ENCODE results near the gene SUMF2. TPM values are rescaled to one million over a fixed set of nuclear protein-coding genes. Genes with fewer than 3 reads are reported as not detected.
"Not testable (repeated sequence)": the region's sequence is repeated elsewhere in the genome, so short reads cannot be mapped to it uniquely, and the experiment has no call there.

SUMF2 gene
- total RNA-seq, 1 experiment from 2014 or later = 173 TPM

DNA sequence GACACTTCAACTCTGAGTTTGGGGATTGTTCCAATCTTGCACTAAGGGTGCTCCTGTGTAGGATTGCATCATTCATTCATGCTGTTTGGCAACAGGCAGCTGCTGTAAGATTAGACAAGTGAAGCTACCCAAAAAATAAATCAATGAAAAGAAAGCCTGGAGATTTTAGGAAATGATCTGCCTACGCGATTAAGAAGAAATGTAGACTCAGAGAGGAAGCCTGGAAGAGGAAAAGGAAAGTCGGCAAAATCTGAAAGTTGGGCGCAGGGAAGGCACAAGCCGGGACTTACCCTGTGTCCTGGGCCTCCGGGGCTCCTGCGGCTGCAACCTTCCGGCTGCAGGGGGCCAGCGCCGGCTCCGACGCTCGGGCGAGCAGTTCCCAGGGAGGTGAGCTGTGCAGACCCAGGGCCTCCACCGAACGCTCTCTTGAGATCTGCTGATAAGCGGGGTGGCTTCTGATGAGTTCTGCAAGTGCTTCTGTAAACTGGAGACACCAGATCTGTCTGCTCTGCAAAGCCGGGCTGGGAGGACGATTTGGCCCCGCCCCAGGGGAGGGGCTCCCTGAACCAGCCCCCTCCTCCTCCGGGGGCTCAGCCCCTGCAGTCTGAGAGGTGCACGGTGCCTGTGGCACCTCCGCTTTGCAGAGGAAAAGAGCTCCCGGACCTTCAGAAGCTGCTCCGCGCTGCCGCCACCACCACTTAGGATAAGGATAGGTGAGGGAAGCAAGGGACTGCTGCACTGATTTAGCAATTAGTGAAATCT, 30.2 kb upstream of the SUMF2 start (continued):
- TF ChIP-seq, protein P1, sequence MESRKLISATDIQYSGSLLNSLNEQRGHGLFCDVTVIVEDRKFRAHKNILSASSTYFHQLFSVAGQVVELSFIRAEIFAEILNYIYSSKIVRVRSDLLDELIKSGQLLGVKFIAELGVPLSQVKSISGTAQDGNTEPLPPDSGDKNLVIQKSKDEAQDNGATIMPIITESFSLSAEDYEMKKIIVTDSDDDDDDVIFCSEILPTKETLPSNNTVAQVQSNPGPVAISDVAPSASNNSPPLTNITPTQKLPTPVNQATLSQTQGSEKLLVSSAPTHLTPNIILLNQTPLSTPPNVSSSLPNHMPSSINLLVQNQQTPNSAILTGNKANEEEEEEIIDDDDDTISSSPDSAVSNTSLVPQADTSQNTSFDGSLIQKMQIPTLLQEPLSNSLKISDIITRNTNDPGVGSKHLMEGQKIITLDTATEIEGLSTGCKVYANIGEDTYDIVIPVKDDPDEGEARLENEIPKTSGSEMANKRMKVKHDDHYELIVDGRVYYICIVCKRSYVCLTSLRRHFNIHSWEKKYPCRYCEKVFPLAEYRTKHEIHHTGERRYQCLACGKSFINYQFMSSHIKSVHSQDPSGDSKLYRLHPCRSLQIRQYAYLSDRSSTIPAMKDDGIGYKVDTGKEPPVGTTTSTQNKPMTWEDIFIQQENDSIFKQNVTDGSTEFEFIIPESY (IDR thresholded peaks at IDR 0.05; ENCODE audit: extremely low read depth, insufficient replicate concordance, low read length) = no peak
- 0 out of 2 replicates have a peak, but pooled peaks have one; percentile 48 for TF ChIP-seq SIN3A (IDR thresholded peaks at IDR 0.05; ENCODE audit: low read depth)
- TF ChIP-seq, protein P2, sequence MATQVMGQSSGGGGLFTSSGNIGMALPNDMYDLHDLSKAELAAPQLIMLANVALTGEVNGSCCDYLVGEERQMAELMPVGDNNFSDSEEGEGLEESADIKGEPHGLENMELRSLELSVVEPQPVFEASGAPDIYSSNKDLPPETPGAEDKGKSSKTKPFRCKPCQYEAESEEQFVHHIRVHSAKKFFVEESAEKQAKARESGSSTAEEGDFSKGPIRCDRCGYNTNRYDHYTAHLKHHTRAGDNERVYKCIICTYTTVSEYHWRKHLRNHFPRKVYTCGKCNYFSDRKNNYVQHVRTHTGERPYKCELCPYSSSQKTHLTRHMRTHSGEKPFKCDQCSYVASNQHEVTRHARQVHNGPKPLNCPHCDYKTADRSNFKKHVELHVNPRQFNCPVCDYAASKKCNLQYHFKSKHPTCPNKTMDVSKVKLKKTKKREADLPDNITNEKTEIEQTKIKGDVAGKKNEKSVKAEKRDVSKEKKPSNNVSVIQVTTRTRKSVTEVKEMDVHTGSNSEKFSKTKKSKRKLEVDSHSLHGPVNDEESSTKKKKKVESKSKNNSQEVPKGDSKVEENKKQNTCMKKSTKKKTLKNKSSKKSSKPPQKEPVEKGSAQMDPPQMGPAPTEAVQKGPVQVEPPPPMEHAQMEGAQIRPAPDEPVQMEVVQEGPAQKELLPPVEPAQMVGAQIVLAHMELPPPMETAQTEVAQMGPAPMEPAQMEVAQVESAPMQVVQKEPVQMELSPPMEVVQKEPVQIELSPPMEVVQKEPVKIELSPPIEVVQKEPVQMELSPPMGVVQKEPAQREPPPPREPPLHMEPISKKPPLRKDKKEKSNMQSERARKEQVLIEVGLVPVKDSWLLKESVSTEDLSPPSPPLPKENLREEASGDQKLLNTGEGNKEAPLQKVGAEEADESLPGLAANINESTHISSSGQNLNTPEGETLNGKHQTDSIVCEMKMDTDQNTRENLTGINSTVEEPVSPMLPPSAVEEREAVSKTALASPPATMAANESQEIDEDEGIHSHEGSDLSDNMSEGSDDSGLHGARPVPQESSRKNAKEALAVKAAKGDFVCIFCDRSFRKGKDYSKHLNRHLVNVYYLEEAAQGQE (IDR thresholded peaks at IDR 0.05; ENCODE audit: low read depth) = no peak
- no peak for TF ChIP-seq RAD21 (IDR thresholded peaks at IDR 0.05; ENCODE audit: low read depth)

DNA sequence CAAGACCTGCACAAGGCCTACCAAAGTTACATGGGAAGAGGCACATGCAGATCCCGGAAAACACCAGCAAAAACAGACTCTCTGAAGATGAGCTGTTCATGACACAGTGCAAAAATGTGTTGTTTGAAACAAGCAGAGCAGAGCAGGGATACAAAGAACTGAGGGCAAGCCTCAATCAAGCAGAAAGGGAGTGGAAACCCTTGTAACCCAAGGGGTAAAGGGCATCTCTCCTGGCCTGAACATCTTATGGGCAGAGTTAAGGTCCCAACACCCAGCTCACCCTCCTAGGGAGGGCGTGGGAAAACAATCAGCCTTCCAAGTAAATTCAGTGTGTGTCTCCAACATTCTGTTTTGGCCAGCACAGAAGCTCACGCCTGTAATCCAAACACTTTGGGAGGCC, 23.4 kb upstream of the SUMF2 start:
- BruUV-seq (replicated peaks) = no TSS peak
- H3K4me3 ChIP-seq (replicated peaks in 1 of 2; ENCODE audit: low read depth in 1 of 2, low read length in 2 of 2) = no peak overlapping the region
- H3K9me2 ChIP-seq (ENCODE audit: insufficient read depth) = no peaks in the 10 kb centered on the region
- intact Hi-C loops (cut with micrococcal nuclease) = no loop called here
- no peaks in the 10 kb centered on the region for H3K4me1 ChIP-seq (ENCODE audit: control insufficient read depth in 1 of 2, insufficient read depth in 2 of 2, low read length in 2 of 2)
- peaks cover 25% of the 10 kb centered on the region for H3K79me2 ChIP-seq (ENCODE audit: insufficient read depth, low read length)
- no peak overlapping the region for H3K27ac ChIP-seq (ENCODE audit: low read depth, low read length)
- POLR2A ChIA-PET = no interaction called here
- H3K9ac ChIP-seq (ENCODE audit: low read length) = no peak overlapping the region; the same call in 1 of the 2 replicates
- RAD21 ChIA-PET (ENCODE audit: low non-redundant PET in 1 of 2, low total read pairs in 2 of 2, uncharacterized antibody in 2 of 2, unreplicated experiment in 2 of 2) = no interaction called here
- H3K4me2 ChIP-seq (ENCODE audit: low read length) = no peak overlapping the region
- H3K27me3 ChIP-seq (ENCODE audit: insufficient read depth, low read length) = no peaks in the 10 kb centered on the region
- ATAC-seq = no peak
- no peaks in the 10 kb centered on the region for H4K20me1 ChIP-seq (ENCODE audit: insufficient read depth)
- no peak for TF ChIP-seq SIN3A (IDR thresholded peaks at IDR 0.05; ENCODE audit: low read depth)
- no peak for TF ChIP-seq CEBPB (IDR thresholded peaks at IDR 0.05; ENCODE audit: low read depth)
- CTCF ChIA-PET = no interaction called here
- H3K36me3 ChIP-seq (ENCODE audit: control insufficient read depth in 1 of 2, insufficient read depth in 2 of 2, low read length in 2 of 2) = peaks cover 0 to 6% of the 10 kb centered on the region in 2 experiments; a peak in 3 of 4 replicates
- no peak overlapping the region for H2AFZ ChIP-seq (ENCODE audit: low read depth, low read length, poor library complexity, severe bottlenecking)
- no peaks in the 10 kb centered on the region for H3K9me3 ChIP-seq (ENCODE audit: control insufficient read depth in 1 of 2, insufficient read depth in 1 of 2, low read depth in 1 of 2, low read length in 2 of 2)
- no peak for DNase-seq (ENCODE audit: low read depth, low spot score)

DNA sequence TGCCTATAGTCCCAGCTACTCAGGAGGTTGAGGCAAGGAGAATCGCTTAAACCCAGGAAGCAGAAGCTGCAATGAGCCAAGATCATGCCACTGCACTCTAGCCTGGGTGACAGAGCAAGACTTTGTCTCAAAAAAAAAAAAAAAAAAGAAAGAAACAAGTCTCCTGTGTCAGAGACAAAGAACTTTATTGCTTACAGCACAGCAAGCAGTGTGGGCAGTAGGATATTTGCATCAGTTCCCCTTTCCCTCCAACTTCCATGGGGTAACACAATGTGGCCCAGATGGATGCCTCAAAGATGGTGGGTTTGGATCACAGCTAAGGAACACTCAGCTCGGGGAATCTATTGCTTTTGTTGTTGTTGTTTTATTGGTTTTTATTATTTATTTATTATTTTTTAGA, 18.3 kb upstream of the SUMF2 start:
- RAD21 ChIA-PET (ENCODE audit: low non-redundant PET in 1 of 2, low total read pairs in 2 of 2, uncharacterized antibody in 2 of 2, unreplicated experiment in 2 of 2) = interaction anchor here in 1 of 2 experiments (0.7 kb wide), 1 partner anchor 733 kb away, joined by 3 read pairs; no protein-coding TSS in a partner anchor
- BruUV-seq (replicated peaks); H3K9me3 ChIP-seq (ENCODE audit: control insufficient read depth in 1 of 2, insufficient read depth in 1 of 2, low read depth in 1 of 2, low read length in 2 of 2); H3K9ac ChIP-seq (ENCODE audit: low read length); H3K4me2 ChIP-seq (ENCODE audit: low read length); H3K9me2 ChIP-seq (ENCODE audit: insufficient read depth); ATAC-seq; H3K4me3 ChIP-seq (replicated peaks in 1 of 2; ENCODE audit: low read depth in 1 of 2, low read length in 2 of 2); POLR2A ChIA-PET; H4K20me1 ChIP-seq (ENCODE audit: insufficient read depth); CTCF ChIA-PET; H3K27ac ChIP-seq (ENCODE audit: low read depth, low read length); H3K36me3 ChIP-seq (ENCODE audit: control insufficient read depth in 1 of 2, insufficient read depth in 2 of 2, low read length in 2 of 2); H2AFZ ChIP-seq (ENCODE audit: low read depth, low read length, poor library complexity, severe bottlenecking); intact Hi-C loops (cut with micrococcal nuclease); H3K27me3 ChIP-seq (ENCODE audit: insufficient read depth, low read length); DNase-seq (ENCODE audit: low read depth, low spot score): not testable (repeated sequence)
- Histone ChIP-seq H3K4me1 (ENCODE audit: control insufficient read depth in 1 of 2, insufficient read depth in 2 of 2, low read length in 2 of 2) (peaks cover 16 to 23% of the 10 kb centered on the region in 2 experiments), H3K79me2 (ENCODE audit: insufficient read depth, low read length) (peaks cover 70% of the 10 kb centered on the region)
